ENCODE results near the gene RCAN1.

The RCAN1 gene

DNA sequence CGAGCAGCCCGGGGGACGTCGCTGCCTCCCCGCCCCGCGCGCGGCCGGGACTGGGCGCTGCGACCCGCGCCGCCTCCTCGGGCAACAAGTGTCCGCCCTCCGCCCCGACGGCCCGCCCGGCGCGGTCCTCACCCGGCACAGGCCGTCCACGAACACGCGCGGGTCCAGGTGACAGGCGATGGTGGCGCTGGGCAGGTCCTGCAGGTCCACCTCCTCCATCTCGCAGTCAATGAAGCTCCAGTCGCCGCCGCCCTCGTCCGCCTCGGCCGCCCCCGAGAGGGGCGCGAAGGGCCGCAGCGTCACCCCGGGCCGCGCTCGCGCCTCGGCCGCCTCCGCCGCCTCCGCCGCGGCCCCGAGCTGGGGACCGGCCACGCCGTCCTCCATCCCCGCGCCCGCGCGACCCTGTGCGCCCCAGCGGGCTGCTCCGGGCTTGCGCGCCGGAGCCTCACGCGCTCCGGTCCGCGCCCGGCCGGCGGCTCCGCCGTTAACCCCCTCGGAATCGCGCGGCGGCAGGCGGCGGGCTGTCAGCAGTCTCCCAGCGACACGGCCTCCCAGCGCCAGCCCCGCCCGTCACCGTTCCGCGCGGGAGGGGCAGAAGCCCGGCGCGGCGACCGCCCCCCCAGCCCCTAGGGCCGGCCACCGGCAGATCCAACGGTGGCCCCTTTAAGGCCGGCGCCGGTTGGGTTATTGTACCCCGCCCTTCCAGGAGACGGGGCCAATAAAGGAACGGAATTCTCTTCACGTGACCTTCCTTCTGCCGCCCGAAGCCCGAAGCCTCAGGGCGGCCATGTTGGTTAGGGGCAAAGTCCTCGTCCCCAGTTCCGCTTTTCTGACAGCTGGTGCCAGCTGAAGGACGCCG is at the start of gene RCAN1:
RCAN1 (minus strand) TSS at position 486 of the 859 bp plus-strand sequence; CDS start at position 384, 102 bp downstream.
- peak; percentile 93 for DNase-seq (ENCODE audit: low spot score)

DNA sequence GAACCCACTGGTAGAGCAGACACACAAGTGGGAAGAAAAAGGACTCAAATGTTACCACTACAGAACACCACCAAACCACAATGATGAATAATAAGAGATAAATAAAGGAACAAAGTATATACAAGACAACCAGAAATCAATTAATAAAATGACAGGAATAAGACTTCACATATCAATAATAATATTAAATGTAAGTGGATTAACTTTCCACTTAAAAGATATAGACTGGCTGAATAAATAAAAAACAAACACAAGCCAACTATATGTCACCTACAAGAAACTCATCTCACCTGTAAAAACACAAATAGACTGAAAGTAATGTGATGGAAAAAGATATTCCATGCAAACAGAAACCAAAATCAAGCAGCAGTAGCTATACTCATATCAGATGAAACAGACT is 46.9 kb upstream of the RCAN1 start:
- no peak for DNase-seq (ENCODE audit: low spot score)

DNA sequence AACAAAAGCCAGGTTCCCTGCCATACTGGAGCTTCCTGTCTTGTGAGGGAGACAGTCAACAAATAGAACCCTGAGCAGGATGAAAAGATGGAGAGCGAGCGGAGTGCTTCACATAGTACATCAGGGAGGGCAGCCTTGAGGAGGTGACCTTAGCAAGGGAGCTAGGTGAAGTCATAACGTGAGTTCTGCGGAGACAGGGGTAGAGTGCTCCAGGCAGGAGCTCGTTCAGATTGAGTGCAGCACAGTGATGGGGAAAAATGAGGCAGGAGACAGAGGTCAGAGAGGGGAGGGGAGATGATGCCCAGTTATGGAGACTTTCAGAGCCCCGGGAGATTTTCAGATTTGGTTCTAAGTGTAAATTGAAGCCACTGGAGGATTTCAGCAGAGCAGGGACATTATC is 38.6 kb upstream of the RCAN1 start:
- no peak for DNase-seq (ENCODE audit: low spot score)

DNA sequence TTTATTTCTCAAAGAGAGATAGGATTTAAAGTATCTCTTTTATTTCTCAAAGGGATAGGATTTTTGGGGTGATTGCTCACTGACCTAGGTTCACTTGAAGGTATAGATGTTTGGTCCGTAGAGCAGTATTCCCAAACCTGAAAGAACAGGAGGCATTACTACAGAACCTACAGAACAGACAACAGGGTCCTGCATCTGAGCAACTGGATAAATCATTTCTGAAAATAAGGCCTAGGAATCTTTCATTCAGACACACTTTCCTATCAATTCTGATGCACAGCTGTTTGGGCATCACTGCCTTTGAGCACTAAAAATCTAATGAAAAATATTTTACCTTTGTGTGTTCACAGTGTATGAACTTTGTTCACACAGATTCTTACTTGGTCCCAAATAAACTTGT is 36.7 kb upstream of the RCAN1 start:
- DNase-seq (ENCODE audit: low spot score): no peak

GRCh38 chr21:34650861-34651431 is 36.0 kb upstream of the RCAN1 start:
- no peak for DNase-seq (ENCODE audit: low spot score)

DNA sequence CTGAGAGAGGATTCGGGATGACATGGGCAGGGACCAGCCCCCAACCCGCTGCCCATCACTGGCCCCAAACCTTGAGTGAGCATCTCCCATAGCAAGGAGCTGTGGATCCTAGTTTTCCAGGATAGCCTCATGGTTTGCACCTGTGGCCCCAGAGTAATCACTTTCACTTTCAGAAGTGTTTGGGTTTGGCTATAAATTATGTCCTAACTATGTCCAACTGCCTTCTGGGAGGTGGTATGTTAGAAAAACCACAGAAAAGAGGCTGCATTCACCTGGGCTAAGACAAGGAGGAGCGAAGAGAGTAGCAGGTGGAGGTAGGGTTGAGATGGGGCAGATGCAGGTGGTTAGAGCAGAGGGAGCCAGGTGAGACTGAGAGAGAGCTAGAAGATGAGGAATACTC is 34.5 kb upstream of the RCAN1 start:
- no peak for DNase-seq (ENCODE audit: low spot score)

- DNase-seq (ENCODE audit: low spot score): no peak
Observed at GRCh38 chr21:34648739-34649297, 33.9 kb upstream of the RCAN1 start.

- no peak for DNase-seq (ENCODE audit: low spot score)
Observed at GRCh38 chr21:34647555-34647954, 32.6 kb upstream of the RCAN1 start.

DNA sequence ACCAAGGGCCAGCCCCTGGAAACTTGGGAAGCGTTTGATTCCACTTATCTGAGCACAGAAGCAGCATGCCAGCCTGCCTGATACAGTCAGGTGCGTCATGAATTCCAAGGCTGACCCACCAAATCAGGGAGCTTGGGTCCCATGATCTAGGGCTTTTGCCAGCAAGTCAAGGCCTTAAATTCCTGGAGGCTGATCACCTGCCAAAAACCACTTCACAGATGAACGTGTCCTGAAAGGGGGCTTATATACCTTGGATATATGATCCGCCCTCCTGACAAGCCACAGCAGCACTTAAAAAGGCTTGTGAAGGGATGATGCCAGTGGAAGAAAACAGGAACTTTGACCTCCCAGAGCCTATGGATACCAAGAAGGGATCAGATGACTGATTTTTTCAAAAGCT is 29.9 kb upstream of the RCAN1 start:
- DNase-seq (ENCODE audit: low spot score): no peak

DNA sequence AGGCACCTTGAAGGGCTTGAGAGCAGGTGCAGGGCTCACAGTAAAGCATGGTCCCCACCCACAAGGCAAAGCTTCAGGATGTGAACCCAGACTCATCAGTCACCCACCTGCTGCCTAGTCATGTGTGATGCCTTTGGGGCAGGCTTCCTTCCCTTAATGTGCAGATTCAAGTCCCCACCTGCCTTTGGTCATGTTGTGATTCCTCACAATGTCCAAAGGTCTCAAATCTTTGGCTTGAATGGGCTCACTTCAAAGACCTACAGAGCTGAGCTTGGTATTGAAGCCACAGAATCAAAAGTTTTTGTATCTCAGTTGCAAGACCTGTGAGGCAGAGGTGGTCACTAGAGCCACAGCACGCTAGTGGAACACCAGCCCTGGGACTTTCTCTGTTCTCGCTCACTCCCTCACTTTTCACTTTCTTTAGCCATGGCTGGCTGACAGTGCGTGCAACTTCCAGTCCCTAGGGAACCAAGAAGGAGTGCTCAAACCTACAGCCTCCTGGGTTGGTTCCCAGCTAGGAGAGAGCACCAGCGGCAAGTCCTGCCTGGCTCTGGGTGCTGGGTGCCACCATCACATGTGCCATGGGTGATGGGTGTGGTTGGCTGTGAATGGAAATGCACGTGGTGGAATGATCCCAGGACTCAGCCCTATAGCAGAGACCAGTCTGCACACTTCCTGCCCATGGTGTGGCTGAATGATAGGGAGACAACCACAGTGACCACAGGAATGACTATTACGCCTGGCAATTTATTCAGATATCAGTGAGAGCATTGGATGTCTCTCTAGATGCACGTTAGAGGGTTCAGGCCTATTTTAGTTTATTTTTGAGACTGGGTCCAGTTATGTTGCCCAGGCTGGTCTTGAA is 27.5 kb upstream of the RCAN1 start:
- DNase-seq (ENCODE audit: low spot score): no peak

DNA sequence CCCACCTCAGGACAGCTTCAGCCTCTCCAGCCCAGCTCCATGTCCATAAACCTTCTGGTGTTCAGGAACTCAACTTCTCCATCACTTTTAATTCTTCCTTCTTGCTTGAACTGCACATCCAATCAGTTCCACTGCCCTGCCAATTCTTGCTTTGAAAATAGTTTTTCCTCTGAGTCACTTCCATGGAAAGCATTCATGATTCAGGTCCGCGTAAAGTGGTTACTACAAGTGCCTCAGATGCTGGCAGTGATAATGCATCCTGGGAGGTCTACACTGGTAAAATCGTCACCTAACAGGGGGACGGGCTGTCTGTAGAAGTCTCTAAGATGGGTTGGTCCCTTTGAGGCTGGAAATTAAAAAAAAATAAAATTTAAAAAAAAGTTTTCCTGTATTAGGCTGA is 25.9 kb upstream of the RCAN1 start:
- peak; percentile 65 for DNase-seq (ENCODE audit: low spot score)

DNA sequence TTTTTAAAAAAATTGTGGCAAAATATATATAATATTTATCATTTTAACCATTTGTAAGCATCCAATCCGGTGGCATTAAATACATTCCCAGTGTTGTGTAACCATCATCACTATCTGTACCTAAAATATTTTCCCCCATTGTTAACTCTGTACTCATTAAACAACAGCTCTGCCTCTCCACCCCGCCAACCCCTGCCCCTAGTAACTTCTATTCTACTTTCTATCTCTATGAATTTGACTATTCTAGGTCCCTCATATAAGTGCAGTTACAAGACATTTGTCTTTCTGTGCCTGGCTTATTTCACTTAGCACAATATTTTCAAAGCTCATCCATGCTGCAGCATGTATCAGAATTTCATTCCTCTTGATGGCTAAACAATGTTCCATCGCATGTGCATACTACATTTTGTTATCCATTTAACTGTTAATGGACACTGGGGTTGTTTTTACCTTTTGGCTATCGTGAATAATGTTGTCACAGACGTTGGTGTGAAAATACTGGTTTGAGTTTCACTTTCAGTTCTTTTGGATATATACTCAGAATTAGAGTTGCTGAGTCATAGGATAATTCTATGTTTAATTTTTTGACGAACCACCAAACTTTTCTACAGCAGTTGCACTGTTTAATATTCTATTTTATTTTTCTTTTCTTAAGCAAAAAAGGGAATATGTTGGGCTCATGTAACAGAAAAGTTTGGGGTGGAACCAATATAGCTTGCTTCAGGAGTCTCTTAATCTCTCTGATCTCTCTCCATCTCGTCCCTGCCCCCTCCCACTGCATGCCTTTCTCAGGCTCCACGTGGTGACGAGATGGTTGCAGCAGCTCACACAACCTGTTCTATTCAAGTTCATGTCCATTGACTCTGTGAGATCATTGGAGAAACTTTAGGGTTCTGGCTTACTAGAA is 25.2 kb upstream of the RCAN1 start:
- DNase-seq (ENCODE audit: low spot score): no peak

DNA sequence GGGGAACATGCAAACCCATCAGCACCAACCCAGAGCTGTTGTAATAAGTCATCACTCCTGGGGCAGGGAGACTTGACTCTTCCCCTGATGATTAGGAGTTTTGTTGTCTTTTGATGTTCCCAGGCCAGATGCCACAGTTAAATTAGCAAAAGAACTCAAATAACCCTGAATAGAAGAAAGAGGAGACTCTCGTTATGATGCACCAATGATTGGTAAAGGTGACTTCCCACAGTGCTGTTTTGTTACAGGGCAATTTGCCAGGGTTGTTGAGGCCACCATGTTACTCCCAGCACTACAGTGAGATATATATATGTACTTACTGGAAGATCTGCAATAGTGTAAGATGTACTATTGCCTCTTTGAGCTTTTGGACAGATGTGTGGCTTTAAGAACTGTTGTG is 24.3 kb upstream of the RCAN1 start:
- no peak for DNase-seq (ENCODE audit: low spot score)

- no peak for DNase-seq (ENCODE audit: low spot score)
Observed at GRCh38 chr21:34636961-34637360, 22.0 kb upstream of the RCAN1 start.

GRCh38 chr21:34635307-34635706 is 20.4 kb upstream of the RCAN1 start:
- no peak for DNase-seq (ENCODE audit: low spot score)

DNA sequence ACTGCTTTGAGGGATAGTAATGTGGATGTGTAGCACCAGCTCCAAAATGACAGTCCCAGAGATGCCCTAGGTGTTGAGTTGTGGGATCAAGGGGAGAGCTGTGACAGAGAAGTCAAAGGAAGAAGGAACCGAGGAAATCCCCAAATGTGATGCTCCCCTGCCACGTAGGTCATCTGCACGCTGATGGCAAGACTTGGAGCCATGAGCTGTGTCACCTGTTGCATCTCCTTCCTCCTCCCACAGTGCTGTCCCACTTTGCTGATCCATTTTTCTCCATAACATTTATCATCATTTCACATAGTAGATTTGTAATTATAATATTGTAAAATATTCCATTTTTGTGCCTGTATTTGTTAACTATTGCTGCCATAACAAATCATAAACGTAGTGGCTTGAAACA is 17.6 kb upstream of the RCAN1 start:
- DNase-seq (ENCODE audit: low spot score): no peak

- DNase-seq (ENCODE audit: low spot score): peak; percentile 59
Observed at GRCh38 chr21:34630536-34631143, 15.7 kb upstream of the RCAN1 start.

DNA sequence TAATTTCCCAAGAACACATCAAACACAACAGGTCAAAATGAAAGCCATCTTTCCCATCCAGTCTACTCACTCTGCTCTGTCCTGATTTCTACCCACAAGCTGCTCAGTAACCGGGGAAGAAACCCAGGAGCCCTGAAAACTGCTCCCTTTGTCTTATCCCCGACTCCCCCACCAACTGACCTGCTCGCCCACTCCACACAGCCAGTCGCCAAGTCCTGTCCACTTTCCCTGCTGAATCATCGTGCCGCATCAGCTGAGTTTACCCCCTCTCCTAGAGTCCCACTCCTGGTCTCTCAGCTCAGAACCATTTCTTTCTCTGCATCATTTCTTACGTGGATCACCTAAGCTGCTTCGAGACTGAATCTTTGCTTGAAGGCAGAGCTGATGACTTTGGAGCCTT is 11.2 kb upstream of the RCAN1 start:
- no peak for DNase-seq (ENCODE audit: low spot score)

DNA sequence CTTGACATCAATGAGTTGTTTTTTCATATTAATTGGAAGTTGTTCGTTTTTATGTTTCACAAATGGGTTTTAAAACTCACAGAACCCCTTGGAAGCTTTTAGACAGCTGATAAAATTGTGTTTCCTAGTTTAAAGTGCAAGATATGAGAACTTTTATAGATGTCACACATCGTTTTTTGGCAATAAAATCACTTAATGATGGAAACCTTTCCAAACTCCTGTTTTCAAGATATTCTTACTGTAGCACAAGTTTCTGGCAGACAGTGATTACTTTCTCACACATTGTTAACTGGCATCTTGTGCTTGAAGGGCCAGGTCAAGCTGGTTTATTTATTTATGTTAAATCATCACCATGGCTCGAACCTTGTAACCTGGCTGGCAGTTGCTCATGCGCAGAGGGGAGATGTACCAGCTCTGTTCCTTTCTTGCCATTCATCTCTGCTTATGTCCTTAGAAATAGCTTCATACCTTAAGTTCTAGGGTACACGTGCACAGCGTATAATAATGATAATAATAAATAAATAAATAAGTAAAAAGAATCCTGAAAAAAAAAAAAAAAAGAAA is 10.2 kb upstream of the RCAN1 start:
- no peak for DNase-seq (ENCODE audit: low spot score)

GRCh38 chr21:34623516-34623915 is 8.6 kb upstream of the RCAN1 start:
- no peak for DNase-seq (ENCODE audit: low spot score)
